ENCODE data around the gene NOC2L. TPM values are rescaled to one million over a fixed set of nuclear protein-coding genes. Genes with fewer than 3 reads are reported as not detected.

The NOC2L gene
- total RNA-seq, 1 donor from 2014 or later = 50.6 TPM

- H3K27me3 Mint-ChIP-seq (ENCODE audit: low read depth) = no peaks in the 10 kb centered on the region
- no peak overlapping the region for H3K27ac Mint-ChIP-seq (ENCODE audit: unreplicated experiment)
- no peak for DNase-seq (ENCODE audit: low spot score)
- TF ChIP-seq, protein P1, sequence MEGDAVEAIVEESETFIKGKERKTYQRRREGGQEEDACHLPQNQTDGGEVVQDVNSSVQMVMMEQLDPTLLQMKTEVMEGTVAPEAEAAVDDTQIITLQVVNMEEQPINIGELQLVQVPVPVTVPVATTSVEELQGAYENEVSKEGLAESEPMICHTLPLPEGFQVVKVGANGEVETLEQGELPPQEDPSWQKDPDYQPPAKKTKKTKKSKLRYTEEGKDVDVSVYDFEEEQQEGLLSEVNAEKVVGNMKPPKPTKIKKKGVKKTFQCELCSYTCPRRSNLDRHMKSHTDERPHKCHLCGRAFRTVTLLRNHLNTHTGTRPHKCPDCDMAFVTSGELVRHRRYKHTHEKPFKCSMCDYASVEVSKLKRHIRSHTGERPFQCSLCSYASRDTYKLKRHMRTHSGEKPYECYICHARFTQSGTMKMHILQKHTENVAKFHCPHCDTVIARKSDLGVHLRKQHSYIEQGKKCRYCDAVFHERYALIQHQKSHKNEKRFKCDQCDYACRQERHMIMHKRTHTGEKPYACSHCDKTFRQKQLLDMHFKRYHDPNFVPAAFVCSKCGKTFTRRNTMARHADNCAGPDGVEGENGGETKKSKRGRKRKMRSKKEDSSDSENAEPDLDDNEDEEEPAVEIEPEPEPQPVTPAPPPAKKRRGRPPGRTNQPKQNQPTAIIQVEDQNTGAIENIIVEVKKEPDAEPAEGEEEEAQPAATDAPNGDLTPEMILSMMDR (IDR thresholded peaks at IDR 0.05) = no peak
- no peaks in the 10 kb centered on the region for H3K9me3 Mint-ChIP-seq (ENCODE audit: low read depth)
- no peaks in the 10 kb centered on the region for H3K36me3 Mint-ChIP-seq (ENCODE audit: low read depth)
- peaks cover 11% of the 10 kb centered on the region for H3K4me1 Mint-ChIP-seq (ENCODE audit: low read depth)
- no peak overlapping the region for H3K4me3 Mint-ChIP-seq (ENCODE audit: unreplicated experiment)
These were observed 26.9 kb downstream of the NOC2L start for GRCh38 chr1:932173-932510.

DNA sequence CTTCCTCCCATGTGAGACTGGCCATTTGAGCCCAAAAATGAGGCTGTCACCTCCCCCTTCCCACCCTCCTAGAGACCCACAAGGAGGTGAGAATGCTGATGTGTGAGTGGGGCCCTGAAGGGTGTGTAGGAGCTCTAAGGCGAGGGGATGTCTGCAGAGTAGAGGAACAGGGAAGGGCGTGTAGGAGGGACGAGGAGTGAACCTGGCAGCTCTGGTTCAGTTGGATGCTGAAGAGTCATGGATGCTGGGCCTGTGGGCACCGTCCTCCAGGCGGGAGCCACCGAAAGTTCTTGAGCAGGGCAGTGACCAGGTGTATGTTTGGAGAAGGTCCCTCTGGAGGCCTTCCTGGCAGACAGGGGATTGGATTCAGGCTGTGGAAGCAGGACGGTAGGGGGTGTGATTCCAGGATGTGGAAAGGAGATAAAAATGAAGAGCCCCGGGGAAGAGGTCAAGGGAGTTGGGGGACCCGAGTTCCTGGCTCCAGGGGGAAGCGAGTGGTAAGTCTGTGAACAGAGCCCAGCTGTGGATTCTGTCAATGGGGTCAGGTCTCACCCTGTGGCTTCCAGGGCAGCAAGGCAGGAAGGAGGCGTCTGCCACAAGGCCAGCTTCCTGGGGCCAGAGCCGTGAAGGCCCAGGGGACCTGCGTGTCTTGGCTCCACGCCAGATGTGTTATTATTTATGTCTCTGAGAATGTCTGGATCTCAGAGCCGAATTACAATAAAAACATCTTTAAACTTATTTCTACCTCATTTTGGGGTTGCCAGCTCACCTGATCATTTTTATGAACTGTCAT, 27.5 kb downstream of the NOC2L start:
- Mint-ChIP-seq H3K36me3 (ENCODE audit: low read depth) (no peaks in the 10 kb centered on the region), H3K4me1 (ENCODE audit: low read depth) (peaks cover 12% of the 10 kb centered on the region), H3K27ac (ENCODE audit: unreplicated experiment) (no peak overlapping the region), H3K4me3 (ENCODE audit: unreplicated experiment) (no peak overlapping the region), H3K9me3 (ENCODE audit: low read depth) (no peaks in the 10 kb centered on the region), H3K27me3 (ENCODE audit: low read depth) (no peaks in the 10 kb centered on the region)
- TF ChIP-seq, protein P1 (IDR thresholded peaks at IDR 0.05) = no peak
- no peak for DNase-seq (ENCODE audit: low spot score)

DNA sequence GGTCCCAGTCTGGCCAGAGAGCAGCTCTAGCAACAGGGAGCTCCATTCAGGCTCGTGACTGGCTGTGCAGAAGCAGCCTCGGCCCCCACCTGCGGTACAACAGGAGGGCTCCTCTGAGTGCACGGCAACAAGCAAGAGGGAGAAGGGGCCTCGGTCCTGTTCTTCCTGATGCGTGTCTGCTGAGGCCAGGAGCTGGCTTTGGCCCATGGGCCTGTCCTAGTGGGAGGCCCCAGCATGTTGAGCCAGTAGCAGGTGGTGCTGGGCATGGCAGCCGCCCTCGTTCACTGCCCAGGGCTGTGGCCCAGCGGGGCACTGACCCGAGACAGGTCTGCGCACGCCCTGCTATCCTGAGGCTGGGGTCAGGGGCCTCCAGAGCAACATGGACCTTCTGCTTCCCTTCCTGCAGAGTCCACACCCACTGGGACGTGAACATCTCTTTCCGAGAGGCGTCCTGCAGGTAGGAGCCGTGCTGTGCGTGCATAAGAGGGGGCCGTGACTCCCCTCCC, 28.4 kb downstream of the NOC2L start:
- Mint-ChIP-seq H3K4me3 (ENCODE audit: unreplicated experiment) (no peak overlapping the region), H3K9me3 (ENCODE audit: low read depth) (no peaks in the 10 kb centered on the region), H3K27me3 (ENCODE audit: low read depth) (no peaks in the 10 kb centered on the region), H3K27ac (ENCODE audit: unreplicated experiment) (no peak overlapping the region), H3K4me1 (ENCODE audit: low read depth) (peaks cover 14% of the 10 kb centered on the region), H3K36me3 (ENCODE audit: low read depth) (no peaks in the 10 kb centered on the region)
- no peak for DNase-seq (ENCODE audit: low spot score)
- TF ChIP-seq, protein P1 (IDR thresholded peaks at IDR 0.05) = no peak

- H3K36me3 Mint-ChIP-seq (ENCODE audit: low read depth) = no peaks in the 10 kb centered on the region
- H3K9me3 Mint-ChIP-seq (ENCODE audit: low read depth) = no peaks in the 10 kb centered on the region
- no peak overlapping the region for H3K27ac Mint-ChIP-seq (ENCODE audit: unreplicated experiment)
- peaks cover 10% of the 10 kb centered on the region for H3K4me1 Mint-ChIP-seq (ENCODE audit: low read depth)
- no peak for DNase-seq (ENCODE audit: low spot score)
- no peaks in the 10 kb centered on the region for H3K27me3 Mint-ChIP-seq (ENCODE audit: low read depth)
- no peak overlapping the region for H3K4me3 Mint-ChIP-seq (ENCODE audit: unreplicated experiment)
- TF ChIP-seq, protein P1 (IDR thresholded peaks at IDR 0.05) = no peak
These were observed 29.1 kb downstream of the NOC2L start for GRCh38 chr1:929712-930632.

All from chondrocyte (in vitro differentiated cells).